C4-2B (cell line): Measurements from ENCODE around the gene TMIGD1.
A peak's percentile ranks its signal among the peaks of the same experiment; 100 is the strongest.

Experiments
- H3K27ac ChIP-seq: fragments of 450-650 bp; 2 replicates; pipeline ENCODE4 v1.5.1; 2017
- CTCF ChIP-seq: fragments of 450-650 bp; conservative IDR thresholded peaks from 2 replicates; pipeline ENCODE4 v1.5.1; 2017; ENCODE audit warnings: mild to moderate bottlenecking
- ZFX ChIP-seq: fragments of 450-650 bp; IDR thresholded peaks from 2 replicates; pipeline ENCODE4 v1.6.1; 2017

Gene TMIGD1

GRCh38 chr17:30333503-30334360, at the start of gene TMIGD1:
TMIGD1 (minus strand) TSS chr17:30334057; CDS start chr17:30332133, 1,924 bp downstream.
- no peak for TF ChIP-seq ZFX
- no peak for TF ChIP-seq CTCF
- peak within 1 kb of the TSS; percentile 24; the same call in 1 of the 2 replicates for H3K27ac ChIP-seq

- TF ChIP-seq CTCF (no peak), ZFX (no peak)
- H3K27ac ChIP-seq, result no peak overlapping the region
These were observed 48.5 kb upstream of the TMIGD1 start for GRCh38 chr17:30382345-30382744.

GRCh38 chr17:30381340-30381659, 47.4 kb upstream of the TMIGD1 start:
- no peak overlapping the region for H3K27ac ChIP-seq
- TF ChIP-seq CTCF (no peak), ZFX (no peak)

- no peak overlapping the region for H3K27ac ChIP-seq
- no peak for TF ChIP-seq CTCF
- no peak for TF ChIP-seq ZFX
These were observed 46.9 kb upstream of the TMIGD1 start for GRCh38 chr17:30380643-30381339.

GRCh38 chr17:30379903-30380381, 46.1 kb upstream of the TMIGD1 start:
- TF ChIP-seq ZFX (no peak), CTCF (no peak)
- peak overlapping the region; percentile 76 for H3K27ac ChIP-seq

- TF ChIP-seq ZFX, result peak; percentile 85
- no peak for TF ChIP-seq CTCF
- peak overlapping the region; percentile 76 for H3K27ac ChIP-seq
These were observed 45.5 kb upstream of the TMIGD1 start for GRCh38 chr17:30379303-30379902.

GRCh38 chr17:30378825-30379302, 45.0 kb upstream of the TMIGD1 start, which contains the start of gene CPD:
CPD (plus strand) TSS chr17:30378927; CDS start chr17:30378981, 54 bp downstream.
- no peak for TF ChIP-seq CTCF
- peak; percentile 95 for TF ChIP-seq ZFX
- H3K27ac ChIP-seq, result peak within 1 kb of the TSS; percentile 76
